Gastrocnemius medialis (tissue), 4 donors: ENCODE data around the gene FOXJ2. TPM values are rescaled to one million over a fixed set of nuclear protein-coding genes. Genes with fewer than 3 reads are reported as not detected.
A peak's percentile ranks its signal among the peaks of the same experiment; 100 is the strongest.
"Not testable (repeated sequence)": the region's sequence is repeated elsewhere in the genome, so short reads cannot be mapped to it uniquely, and the experiment has no call there.

Source experiments
- ATAC-seq, 2 donors: fragments of 150-250 bp; one replicate each; pipeline ENCODE4 v1.9.1; 2016
- DNase-seq, 2 donors: peaks; one replicate each; pipeline ENCODE4 v3.0.0-alpha.2; 2019
- H3K27ac ChIP-seq, 4 donors: fragments of 200-600 bp; sonication (generic); 1 replicate in 1 of 4; 2 replicates in 3 of 4; pipeline ENCODE4 v1.5.1; 2016 to 2018; ENCODE audit warnings: mild to moderate bottlenecking in 2 of 4, moderate library complexity in 1 of 4
- H3K27me3 ChIP-seq, 3 donors: fragments of 200-600 bp; sonication (generic) in 2 of 3; 1 replicate in 1 of 3; 2 replicates in 2 of 3; pipeline versions ENCODE4 v1.5.1 to v1.6.0; 2016 to 2019; ENCODE audit warnings: mild to moderate bottlenecking in 1 of 3, moderate library complexity in 1 of 3
- H3K36me3 ChIP-seq, 2 donors: fragments of 200-600 bp; sonication (generic) in 1 of 2; one replicate each; pipeline ENCODE4 v1.5.1; 2017 to 2018
- H3K4me1 ChIP-seq, 2 donors: fragments of 200-600 bp; sonication (generic) in 1 of 2; one replicate each; pipeline ENCODE4 v1.5.1; 2016 to 2017; ENCODE audit warnings: mild to moderate bottlenecking in 2 of 2
- H3K4me3 ChIP-seq, 4 donors: fragments of 200-600 bp; sonication (generic) in 3 of 4; 1 replicate in 1 of 4; 2 replicates in 3 of 4; pipeline ENCODE4 v1.5.1; 2016 to 2019; ENCODE audit warnings: mild to moderate bottlenecking in 2 of 4
- H3K9me3 ChIP-seq, 3 donors: fragments of 200-600 bp; sonication (generic) in 2 of 3; 1 replicate in 1 of 3; 2 replicates in 2 of 3; pipeline ENCODE4 v1.5.1; 2016 to 2019
- POLR2A ChIP-seq, 2 donors: fragments of 450-650 bp; IDR thresholded peaks; one replicate each; pipeline ENCODE4 v1.6.1; 2017; ENCODE audit warnings: antibody characterized with exemption in 2 of 2, mild to moderate bottlenecking in 2 of 2, moderate library complexity in 2 of 2
- in situ Hi-C, 4 donors: fragments of 200-750 bp; cut with MboI; loops; one replicate each; pipeline versions ENCODE4 v1.15.0 to v1.8.0; 2017; ENCODE audit warnings: low sequenced_read_pairs in 4 of 4
- intact Hi-C: fragments of 100-400 bp; cut with DNase I; formaldehyde crosslinking; loops from one replicate; pipeline ENCODE4 v1.15.1; 2023; ENCODE audit warnings: low total_unique reads
- total RNA-seq, 4 donors: library from RNA; depleted of rRNA; stranded (reverse); fragments of >200 nt; gene quantifications; one replicate each; pipeline versions ENCODE4 v1.1.0 to v1.2.3, GENCODE V29; 2016
- TF ChIP-seq, protein P1 (sequence below), 5 experiments: fragments of 450-650 bp in 3 of 5; fragments of 200-600 bp in 2 of 5; sonication (generic) in 2 of 5; IDR thresholded peaks in 4 of 5; conservative IDR thresholded peaks in 1 of 5; 1 replicate in 4 of 5; 2 replicates in 1 of 5; pipeline ENCODE4 v1.5.1; 2016 to 2019; ENCODE audit warnings: antibody characterized with exemption in 5 of 5, mild to moderate bottlenecking in 3 of 5, moderate library complexity in 3 of 5

Gene FOXJ2
- total RNA-seq, 4 donors from 2014 or later: 14.3 to 28.0 (median 22.8) TPM

DNA sequence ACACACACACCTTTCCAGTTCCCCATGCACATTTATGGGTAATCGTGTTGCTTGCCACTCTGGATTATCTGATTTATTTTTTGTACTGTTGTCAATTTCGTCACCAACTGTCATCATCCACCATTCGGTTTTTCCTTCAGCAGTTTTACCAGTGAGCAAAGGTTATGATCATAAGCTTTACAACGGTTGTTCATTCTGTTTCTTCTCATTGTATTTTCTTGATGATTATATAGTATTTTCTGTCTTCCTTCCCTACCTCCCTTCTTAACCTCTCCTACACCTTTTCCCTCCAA, 50.2 kb downstream of the FOXJ2 start:
- H3K4me1 ChIP-seq: peaks cover 24 to 29% of the 10 kb centered on the region in 2 donors
- DNase-seq (no peak), ATAC-seq (no peak)
- no peaks in the 10 kb centered on the region for H3K36me3 ChIP-seq
- intact Hi-C loops: loop anchor here (1.0 to 10.0 kb wide), 2 partner anchors 44 to 162 kb away; no protein-coding TSS in a partner anchor
- H3K9me3 ChIP-seq: no peaks in the 10 kb centered on the region
- peak overlapping the region; percentile 92 to 99 (median 98) for H3K27ac ChIP-seq
- in situ Hi-C loops: loop anchor here in 2 of 4 donors (5.0 kb wide), 2 partner anchors 45 to 55 kb away; no protein-coding TSS in a partner anchor
- TF ChIP-seq POLR2A (IDR thresholded peaks at IDR 0.05): no peak
- TF ChIP-seq, protein P1, sequence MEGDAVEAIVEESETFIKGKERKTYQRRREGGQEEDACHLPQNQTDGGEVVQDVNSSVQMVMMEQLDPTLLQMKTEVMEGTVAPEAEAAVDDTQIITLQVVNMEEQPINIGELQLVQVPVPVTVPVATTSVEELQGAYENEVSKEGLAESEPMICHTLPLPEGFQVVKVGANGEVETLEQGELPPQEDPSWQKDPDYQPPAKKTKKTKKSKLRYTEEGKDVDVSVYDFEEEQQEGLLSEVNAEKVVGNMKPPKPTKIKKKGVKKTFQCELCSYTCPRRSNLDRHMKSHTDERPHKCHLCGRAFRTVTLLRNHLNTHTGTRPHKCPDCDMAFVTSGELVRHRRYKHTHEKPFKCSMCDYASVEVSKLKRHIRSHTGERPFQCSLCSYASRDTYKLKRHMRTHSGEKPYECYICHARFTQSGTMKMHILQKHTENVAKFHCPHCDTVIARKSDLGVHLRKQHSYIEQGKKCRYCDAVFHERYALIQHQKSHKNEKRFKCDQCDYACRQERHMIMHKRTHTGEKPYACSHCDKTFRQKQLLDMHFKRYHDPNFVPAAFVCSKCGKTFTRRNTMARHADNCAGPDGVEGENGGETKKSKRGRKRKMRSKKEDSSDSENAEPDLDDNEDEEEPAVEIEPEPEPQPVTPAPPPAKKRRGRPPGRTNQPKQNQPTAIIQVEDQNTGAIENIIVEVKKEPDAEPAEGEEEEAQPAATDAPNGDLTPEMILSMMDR (IDR thresholded peaks at IDR 0.05 in 4 of 5, conservative IDR thresholded peaks at IDR 0.05 in 1 of 5): no peak
- peak overlapping the region; percentile 73 to 99 (median 96) for H3K4me3 ChIP-seq
- no peaks in the 10 kb centered on the region for H3K27me3 ChIP-seq

DNA sequence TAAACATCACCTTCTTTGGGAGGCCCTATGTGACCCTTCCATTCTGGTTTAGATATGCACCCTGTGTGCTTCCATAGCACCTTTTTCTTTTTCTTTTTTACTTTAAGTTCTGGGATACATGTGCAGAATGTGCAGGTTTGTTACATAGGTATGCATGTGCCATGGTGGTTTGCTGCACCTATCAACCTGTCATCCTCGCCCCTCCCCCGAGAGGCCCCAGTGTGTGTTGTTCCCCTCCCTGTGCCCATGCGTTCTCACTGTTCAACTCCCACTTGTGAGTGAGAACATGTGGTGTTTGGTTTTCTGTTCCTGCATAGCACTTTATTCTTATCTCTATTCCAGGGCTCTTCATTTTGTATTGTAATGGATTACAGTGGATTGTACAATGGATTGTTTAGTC, 51.8 kb downstream of the FOXJ2 start:
- DNase-seq, H3K9me3 ChIP-seq, H3K36me3 ChIP-seq, ATAC-seq, H3K4me3 ChIP-seq, H3K27me3 ChIP-seq, H3K27ac ChIP-seq: not testable (repeated sequence)
- H3K4me1 ChIP-seq: peaks cover 24 to 32% of the 10 kb centered on the region in 2 donors
- intact Hi-C loops (loop anchor here (10.0 kb wide), 1 partner anchor 160 kb away; no protein-coding TSS in a partner anchor), in situ Hi-C loops (loop anchor here in 2 of 4 donors (5.0 kb wide), 2 partner anchors 47 to 57 kb away; no protein-coding TSS in a partner anchor)

GRCh38 chr12:8087666-8088065, 55.1 kb downstream of the FOXJ2 start:
- Histone ChIP-seq H3K9me3 (no peaks in the 10 kb centered on the region), H3K36me3 (peaks cover 4 to 33% of the 10 kb centered on the region in 2 donors), H3K4me1 (peaks cover 13 to 19% of the 10 kb centered on the region in 2 donors), H3K27ac (no peak overlapping the region), H3K27me3 (no peaks in the 10 kb centered on the region), H3K4me3 (no peak overlapping the region)
- in situ Hi-C loops: no loop called here
- ATAC-seq (no peak), DNase-seq (no peak)
- intact Hi-C loops: loop anchor here (10.0 kb wide), 1 partner anchor 157 kb away; no protein-coding TSS in a partner anchor
- no peak for TF ChIP-seq POLR2A (IDR thresholded peaks at IDR 0.05)
- TF ChIP-seq, protein P1 (IDR thresholded peaks at IDR 0.05 in 4 of 5, conservative IDR thresholded peaks at IDR 0.05 in 1 of 5): no peak

DNA sequence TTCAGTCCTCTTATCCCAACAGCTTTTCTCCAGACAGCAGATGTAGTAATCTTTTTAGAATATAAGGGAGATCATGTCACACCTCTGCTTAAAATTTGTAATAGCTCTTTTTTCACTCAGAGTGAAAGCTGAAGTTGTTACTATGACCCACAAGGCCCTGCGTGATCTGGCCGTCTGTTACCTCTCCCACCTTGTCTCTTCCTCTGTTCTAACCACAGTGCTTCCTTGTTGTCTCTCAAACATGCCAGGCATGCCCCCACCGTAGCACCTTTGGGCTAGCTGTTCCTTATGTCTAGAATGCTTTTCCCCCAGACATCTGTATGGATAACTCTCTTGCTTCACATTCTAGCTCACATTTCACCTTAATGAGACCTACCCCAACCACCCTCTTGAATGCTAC, 56.1 kb downstream of the FOXJ2 start:
- TF ChIP-seq POLR2A (IDR thresholded peaks at IDR 0.05): no peak
- TF ChIP-seq, protein P1 (IDR thresholded peaks at IDR 0.05 in 4 of 5, conservative IDR thresholded peaks at IDR 0.05 in 1 of 5): no peak
- Histone ChIP-seq H3K27me3 (no peaks in the 10 kb centered on the region), H3K4me3 (no peak overlapping the region), H3K9me3 (no peaks in the 10 kb centered on the region), H3K4me1 (peaks cover 5 to 10% of the 10 kb centered on the region in 2 donors), H3K36me3 (peaks cover 4 to 42% of the 10 kb centered on the region in 2 donors), H3K27ac (no peak overlapping the region)
- ATAC-seq: no peak
- in situ Hi-C loops (no loop called here), intact Hi-C loops (loop anchor here (10.0 kb wide), 1 partner anchor 156 kb away; no protein-coding TSS in a partner anchor)
- DNase-seq: no peak

DNA sequence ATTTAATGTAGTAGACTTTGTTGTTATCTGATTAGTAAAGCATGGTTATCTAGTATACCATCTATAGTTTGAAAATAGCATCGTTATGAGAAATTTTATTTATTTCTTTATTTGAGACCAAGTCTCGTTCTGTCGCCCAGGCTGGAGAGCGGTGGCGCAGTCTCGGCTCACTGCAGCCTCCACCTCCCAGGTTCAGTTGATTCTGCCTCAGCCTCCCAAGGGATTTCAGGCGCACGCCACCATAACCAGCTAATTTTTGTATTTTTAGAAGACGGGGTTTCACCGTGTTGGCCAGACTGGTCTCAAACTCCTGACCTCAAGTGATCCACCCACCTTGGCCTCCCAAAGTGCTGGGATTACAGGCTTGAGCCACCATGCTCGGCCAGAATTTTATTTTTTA, 56.8 kb downstream of the FOXJ2 start:
- intact Hi-C loops: loop anchor here (10.0 kb wide), 1 partner anchor 156 kb away; no protein-coding TSS in a partner anchor
- in situ Hi-C loops, ATAC-seq: not testable (repeated sequence)

GRCh38 chr12:8089716-8090115, 57.2 kb downstream of the FOXJ2 start:
- intact Hi-C loops: loop anchor here (10.0 kb wide), 1 partner anchor 155 kb away; no protein-coding TSS in a partner anchor
- no peaks in the 10 kb centered on the region for H3K9me3 ChIP-seq
- H3K27me3 ChIP-seq: no peaks in the 10 kb centered on the region
- H3K36me3 ChIP-seq: peaks cover 4 to 53% of the 10 kb centered on the region in 2 donors
- DNase-seq (no peak), ATAC-seq (no peak)
- peaks cover 0 to 2% of the 10 kb centered on the region in 2 donors for H3K4me1 ChIP-seq
- in situ Hi-C loops: no loop called here
- no peak overlapping the region for H3K4me3 ChIP-seq
- no peak overlapping the region for H3K27ac ChIP-seq
- TF ChIP-seq, protein P1 (IDR thresholded peaks at IDR 0.05 in 4 of 5, conservative IDR thresholded peaks at IDR 0.05 in 1 of 5): no peak
- no peak for TF ChIP-seq POLR2A (IDR thresholded peaks at IDR 0.05)

More for the DNA sequence above, 56.8 kb downstream of the FOXJ2 start:
- H3K27me3 ChIP-seq, DNase-seq, H3K27ac ChIP-seq, H3K4me3 ChIP-seq, H3K9me3 ChIP-seq, H3K4me1 ChIP-seq: not testable (repeated sequence)
- peaks cover 4 to 49% of the 10 kb centered on the region in 2 donors for H3K36me3 ChIP-seq
